ENCODE data around the gene SESN2. TPM values are rescaled to one million over a fixed set of nuclear protein-coding genes. Genes with fewer than 3 reads are reported as not detected.
A peak's percentile ranks its signal among the peaks of the same experiment; 100 is the strongest.

The SESN2 gene
- total and polyA plus RNA-seq, 2 donors (not counting 1 experiment from before 2014, with no cell fraction given): 4.5 to 5.4 TPM

- H3K4me2 ChIP-seq (replicated peaks; ENCODE audit: low read depth, low read length, poor library complexity, severe bottlenecking): no peak overlapping the region
- CTCF ChIA-PET: interaction anchor here (1.3 kb wide), 1 partner anchor 45 kb away, joined by 5 read pairs; no protein-coding TSS in a partner anchor
- H3K4me3 Mint-ChIP-seq: no peak overlapping the region
Observed at GRCh38 chr1:28314547-28314941, 55.2 kb downstream of the SESN2 start.

GRCh38 chr1:28317014-28317413 is 57.7 kb downstream of the SESN2 start:
- TF ChIP-seq CTCF (IDR thresholded peaks at IDR 0.05) (no peak), EZH2 (IDR thresholded peaks at IDR 0.05; ENCODE audit: borderline replicate concordance, insufficient read depth, low read depth, low read length, poor library complexity, severe bottlenecking) (no peak)
- H2AFZ ChIP-seq (ENCODE audit: insufficient read depth, low read depth, low read length, poor library complexity, severe bottlenecking): no peak overlapping the region
- intact Hi-C loops (cut with micrococcal nuclease): no loop called here
- POLR2A ChIA-PET: interaction anchor here (0.6 kb wide), 2 partner anchors 270 to 331 kb away, joined by 3 to 4 read pairs; partner anchors contain the start of gene RNU11
- no peaks in the 10 kb centered on the region for H3K4me1 Mint-ChIP-seq
- peaks cover 3% of the 10 kb centered on the region for H3K27me3 Mint-ChIP-seq
- no peak overlapping the region for H3K9ac ChIP-seq (ENCODE audit: low read length)
- H3K79me2 ChIP-seq (ENCODE audit: control insufficient read depth, insufficient read depth, low read length): no peaks in the 10 kb centered on the region
- no peak overlapping the region for H3K27ac Mint-ChIP-seq
- no peaks in the 10 kb centered on the region for H3K36me3 ChIP-seq (replicated peaks in 1 of 2; ENCODE audit: control extremely low read depth in 1 of 2, control insufficient read depth in 1 of 2, extremely low read depth in 1 of 2, insufficient read depth in 2 of 2, low read length in 1 of 2)
- no peaks in the 10 kb centered on the region for H3K4me1 ChIP-seq (ENCODE audit: control insufficient read depth in 2 of 2, insufficient read depth in 2 of 2, low read length in 2 of 2)
- DNase-seq (no peak), ATAC-seq (ENCODE audit: low read depth) (no peak)
- H3K4me2 ChIP-seq (replicated peaks; ENCODE audit: low read depth, low read length, poor library complexity, severe bottlenecking): no peak overlapping the region
- H3K9me3 ChIP-seq (ENCODE audit: control extremely low read depth in 1 of 3, control insufficient read depth in 2 of 3, insufficient read depth in 1 of 3, low read length in 2 of 3): no peaks in the 10 kb centered on the region
- H3K27me3 ChIP-seq (replicated peaks in 1 of 4; ENCODE audit: control extremely low read depth in 1 of 4, control insufficient read depth in 3 of 4, insufficient read depth in 4 of 4, low read length in 3 of 4): no peaks in the 10 kb centered on the region
- CTCF ChIA-PET: no interaction called here
- H3K9me3 Mint-ChIP-seq (ENCODE audit: insufficient read depth): no peaks in the 10 kb centered on the region
- H3K4me3 Mint-ChIP-seq: no peak overlapping the region
- H3K4me3 ChIP-seq (ENCODE audit: control extremely low read depth in 1 of 5, extremely low read depth in 1 of 5, insufficient read depth in 1 of 5, low read depth in 2 of 5, low read length in 4 of 5): no peak overlapping the region
- H3K27ac ChIP-seq (ENCODE audit: low read length in 2 of 2): no peak overlapping the region
- no peaks in the 10 kb centered on the region for H4K20me1 ChIP-seq (ENCODE audit: control insufficient read depth, insufficient read depth, low read length, poor library complexity, severe bottlenecking)
- WGBS (ENCODE audit: insufficient coverage): 96% methylated on average over 4 of the region's 7 CpGs

More at GRCh38 chr1:28314547-28314941, 55.2 kb downstream of the SESN2 start:
- H2AFZ ChIP-seq (ENCODE audit: insufficient read depth, low read depth, low read length, poor library complexity, severe bottlenecking): peak overlapping the region; percentile 28
- no peak for ATAC-seq (ENCODE audit: low read depth)
- H3K9ac ChIP-seq (ENCODE audit: low read length): no peak overlapping the region
- H3K79me2 ChIP-seq (ENCODE audit: control insufficient read depth, insufficient read depth, low read length): no peaks in the 10 kb centered on the region
- H4K20me1 ChIP-seq (ENCODE audit: control insufficient read depth, insufficient read depth, low read length, poor library complexity, severe bottlenecking): no peaks in the 10 kb centered on the region
- intact Hi-C loops (cut with micrococcal nuclease): no loop called here
- Mint-ChIP-seq H3K4me1 (no peaks in the 10 kb centered on the region), H3K9me3 (ENCODE audit: insufficient read depth) (no peaks in the 10 kb centered on the region), H3K27me3 (peaks cover 3% of the 10 kb centered on the region), H3K27ac (no peak overlapping the region)
- no peak overlapping the region for H3K27ac ChIP-seq (ENCODE audit: low read length in 2 of 2)
- WGBS (ENCODE audit: insufficient coverage): 76% methylated on average over 4 of the region's 8 CpGs
- H3K4me3 ChIP-seq (ENCODE audit: control extremely low read depth in 1 of 5, extremely low read depth in 1 of 5, insufficient read depth in 1 of 5, low read depth in 2 of 5, low read length in 4 of 5): no peak overlapping the region
- POLR2A ChIA-PET: interaction anchor here (0.5 kb wide), 1 partner anchor 15 kb away, joined by 4 read pairs; no protein-coding TSS in a partner anchor
- H3K9me3 ChIP-seq (ENCODE audit: control extremely low read depth in 1 of 3, control insufficient read depth in 2 of 3, insufficient read depth in 1 of 3, low read length in 2 of 3): no peaks in the 10 kb centered on the region
- no peak for DNase-seq
- TF ChIP-seq CTCF (IDR thresholded peaks at IDR 0.05) (no peak), EZH2 (IDR thresholded peaks at IDR 0.05; ENCODE audit: borderline replicate concordance, insufficient read depth, low read depth, low read length, poor library complexity, severe bottlenecking) (no peak)
- no peaks in the 10 kb centered on the region for H3K4me1 ChIP-seq (ENCODE audit: control insufficient read depth in 2 of 2, insufficient read depth in 2 of 2, low read length in 2 of 2)
- H3K27me3 ChIP-seq (replicated peaks in 1 of 4; ENCODE audit: control extremely low read depth in 1 of 4, control insufficient read depth in 3 of 4, insufficient read depth in 4 of 4, low read length in 3 of 4): no peaks in the 10 kb centered on the region
- H3K36me3 ChIP-seq (replicated peaks in 1 of 2; ENCODE audit: control extremely low read depth in 1 of 2, control insufficient read depth in 1 of 2, extremely low read depth in 1 of 2, insufficient read depth in 2 of 2, low read length in 1 of 2): no peaks in the 10 kb centered on the region
